Aorta (tissue), 5 donors: ENCODE data around the gene TRPV4. TPM values are rescaled to one million over a fixed set of nuclear protein-coding genes. Genes with fewer than 3 reads are reported as not detected.

ENCODE experiments used
- ATAC-seq: fragments of 200-7000 bp; cut with Tn5 transposase; one replicate; pipeline ENCODE4 v1.9.1; 2022; ENCODE audit warnings: moderate library complexity; ENCODE audit not compliant: low FRiP score
- DNase-seq, 2 donors: peaks; one replicate each; pipeline ENCODE4 v3.0.0-alpha.2; 2020
- H3K27ac ChIP-seq, 2 donors: one replicate each; pipeline ENCODE4 v1.5.1; 2013; ENCODE audit warnings: low read length in 2 of 2, mild to moderate bottlenecking in 2 of 2, moderate library complexity in 2 of 2, control low read depth in 1 of 2, inconsistent platforms in 1 of 2, low read depth in 1 of 2
- H3K27me3 ChIP-seq, 2 donors: one replicate each; pipeline ENCODE4 v1.6.1; 2013; ENCODE audit warnings: control low read depth in 1 of 2, low read length in 1 of 2, mild to moderate bottlenecking in 1 of 2, moderate library complexity in 1 of 2; ENCODE audit not compliant: insufficient read depth in 2 of 2, control insufficient read depth in 1 of 2
- H3K36me3 ChIP-seq, 2 donors: one replicate each; pipeline ENCODE4 v1.6.1; 2013; ENCODE audit warnings: control low read depth in 1 of 2, low read length in 1 of 2, mild to moderate bottlenecking in 1 of 2; ENCODE audit not compliant: insufficient read depth in 2 of 2, control insufficient read depth in 1 of 2
- H3K4me1 ChIP-seq, 2 donors: one replicate each; pipeline ENCODE4 v1.6.1; 2013; ENCODE audit warnings: low read length in 2 of 2, control low read depth in 1 of 2, mild to moderate bottlenecking in 1 of 2, moderate library complexity in 1 of 2; ENCODE audit not compliant: insufficient read depth in 2 of 2, control insufficient read depth in 1 of 2
- H3K4me3 ChIP-seq, 2 donors: one replicate each; pipeline ENCODE4 v1.5.1; 2013; ENCODE audit warnings: low read length in 2 of 2, control low read depth in 1 of 2, mild to moderate bottlenecking in 1 of 2
- H3K9me3 ChIP-seq: one replicate; pipeline ENCODE4 v1.6.1; 2013; ENCODE audit warnings: mild to moderate bottlenecking, low read length; ENCODE audit not compliant: control insufficient read depth
- WGBS, 2 donors: extraction: QIAGEN DNeasy Blood & Tissue Kit; methylation state at CpG; one replicate each; pipeline ENCODE4 v1.1.7; 2013; 5-methylcytosine and 5-hydroxymethylcytosine counted together
- intact Hi-C, 2 donors: fragments of 100-400 bp; cut with DNase I; formaldehyde crosslinking; loops; one replicate each; pipeline versions ENCODE4 v1.14.2 to v1.15.0; 2022
- polyA plus RNA-seq, 2 donors: library from polyadenylated mRNA; stranded (reverse); fragments of 200-250 nt; gene quantifications; one replicate each; pipeline ENCODE4 v1.2.3, GENCODE V29; 2013
- total RNA-seq, 2 donors: library from RNA; stranded (reverse); fragmentation: NEBNext Ultra II Directional; extraction: Animal tissue kit (Norgen Biotek cat#: 25700); gene quantifications; one replicate each; pipeline ENCODE4 v1.2.1, GENCODE V29; 2021
- donor health status: healthy with polysubstance abuse.
- donor health status: Bipolar disorder and iron deficiency.
- donor health status: DM: no; HTN: no; CAD: no.
- donor health status: DM: no; HTN: no; CAD: no.
- donor health status: DM: yes; HTN: yes; CAD: no.

TRPV4 gene
- total and polyA plus RNA-seq, 4 donors = 0.08 to 3.9 (median 1.9) TPM

DNA sequence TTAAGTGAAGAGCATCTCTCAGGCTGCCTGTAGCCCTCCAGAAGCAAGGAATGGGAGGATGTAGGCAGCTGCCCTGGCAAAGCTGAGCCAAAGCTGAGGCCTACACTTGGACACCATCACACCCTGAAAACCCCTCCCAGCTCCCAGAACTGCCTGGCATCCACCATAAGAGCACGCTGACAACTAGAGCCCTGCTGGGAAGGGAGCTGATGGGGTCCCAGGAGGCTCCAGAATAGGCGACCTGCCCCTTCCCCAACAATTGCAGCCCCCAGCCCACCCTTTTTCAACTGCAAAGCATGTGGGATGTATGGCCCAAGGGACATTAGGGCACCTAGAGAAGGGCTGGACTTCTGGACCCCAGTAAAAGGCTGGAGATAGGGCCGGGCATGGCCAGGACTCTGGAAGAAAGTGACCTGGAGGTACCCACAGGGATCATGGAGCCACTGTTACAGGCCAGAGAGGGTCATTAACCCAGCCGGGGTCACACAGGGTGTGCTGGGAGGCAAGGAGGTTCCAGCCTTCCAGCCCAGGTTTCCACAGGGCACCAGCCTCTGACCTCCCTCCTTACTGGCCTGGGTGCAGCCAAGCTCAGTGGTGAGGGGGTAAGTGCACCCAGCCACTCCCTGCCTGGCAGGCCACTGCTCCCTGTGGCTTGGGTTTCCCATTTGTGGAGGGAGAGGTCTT, 91.8 kb downstream of the TRPV4 start:
- intact Hi-C loops = no loop called here
- H3K4me1 ChIP-seq = no peaks in the 10 kb centered on the region
- no peaks in the 10 kb centered on the region for H3K9me3 ChIP-seq
- WGBS, 2 donors = 81 to 90% methylated on average over 4 of the region's 4 CpGs
- H3K27me3 ChIP-seq = peaks cover 0 to 3% of the 10 kb centered on the region in 2 donors
- no peak overlapping the region for H3K27ac ChIP-seq
- H3K4me3 ChIP-seq = no peak overlapping the region
- DNase-seq (peak; percentile 19 to 23), ATAC-seq (no peak)
- no peaks in the 10 kb centered on the region for H3K36me3 ChIP-seq

DNA sequence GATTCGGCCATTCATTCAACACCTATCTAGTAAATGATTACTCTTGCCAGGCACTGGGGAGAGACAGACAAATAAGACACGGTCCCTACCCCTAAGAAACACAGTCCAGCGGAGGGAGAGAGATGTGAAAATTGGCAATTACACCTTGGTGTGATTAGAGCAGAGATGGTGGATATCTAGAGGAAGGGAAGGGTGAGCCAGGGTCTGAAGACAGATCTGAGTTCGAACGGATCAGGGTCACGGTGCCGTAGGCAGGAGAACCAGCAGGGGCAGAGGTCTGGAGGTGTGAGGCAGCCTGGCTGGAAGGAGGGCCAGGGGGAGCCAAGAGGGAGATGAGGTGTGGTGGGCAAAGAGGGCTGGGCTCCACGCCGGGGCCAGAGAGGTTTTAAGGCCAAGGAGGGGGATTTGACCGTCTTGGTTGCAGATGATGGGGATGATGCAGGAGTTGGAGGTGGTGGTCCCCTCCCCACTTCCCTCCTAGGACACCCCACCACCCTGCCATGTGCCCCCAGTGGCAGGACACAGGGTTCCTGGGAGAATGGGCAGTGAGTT, 92.4 kb downstream of the TRPV4 start:
- no peak overlapping the region for H3K4me3 ChIP-seq
- intact Hi-C loops = no loop called here
- peak; percentile 12 to 55 for DNase-seq

DNA sequence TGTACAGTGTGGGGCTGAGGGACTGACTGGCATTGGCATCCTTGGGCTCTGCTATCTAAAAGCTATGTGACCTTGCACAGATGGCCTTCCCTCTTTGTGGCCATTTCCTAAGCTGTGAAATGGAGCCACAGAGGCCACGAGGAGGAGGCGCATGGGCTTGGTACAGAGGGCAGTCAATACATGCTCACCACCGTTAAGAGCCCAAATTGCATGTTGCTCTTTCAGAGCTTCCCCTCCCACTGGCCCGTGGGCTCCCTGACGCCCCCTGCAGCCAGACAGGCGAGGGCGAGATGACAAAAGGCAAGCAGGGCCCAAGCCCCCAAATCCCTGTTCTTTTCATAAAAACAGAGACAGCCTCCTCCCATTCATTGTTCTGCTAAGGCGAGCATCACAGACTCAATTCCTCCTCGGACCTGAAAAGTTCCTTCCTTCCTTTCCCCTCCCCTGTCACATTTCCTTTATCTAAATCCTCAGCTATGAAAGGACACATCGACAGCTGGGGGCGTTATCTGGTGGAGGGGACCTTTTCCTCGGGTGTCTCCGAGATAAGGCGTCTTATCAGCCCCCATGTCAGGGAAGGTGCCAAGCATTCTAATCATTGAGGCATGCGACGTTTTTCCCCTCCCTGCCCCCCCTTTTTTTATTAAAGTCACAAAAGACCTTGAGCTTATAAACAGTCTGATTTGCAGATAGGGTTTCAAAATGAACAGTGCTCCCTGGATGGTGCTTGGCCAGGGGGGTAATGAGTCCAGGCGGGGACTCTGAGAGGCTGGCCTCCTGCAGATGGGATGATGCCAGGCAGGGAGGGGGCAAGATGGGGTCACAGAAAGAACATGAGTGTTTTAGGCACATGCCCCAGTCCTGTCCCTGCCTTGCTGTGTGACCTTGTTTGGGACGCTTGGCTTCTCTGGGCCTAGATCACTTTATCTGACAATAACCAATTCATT, 93.2 kb downstream of the TRPV4 start:
- H3K9me3 ChIP-seq = no peaks in the 10 kb centered on the region
- no peak overlapping the region for H3K27ac ChIP-seq
- intact Hi-C loops = no loop called here
- 27 to 29% methylated on average over 18 of the region's 18 CpGs for WGBS, 2 donors
- H3K4me3 ChIP-seq = no peak overlapping the region
- no peaks in the 10 kb centered on the region for H3K27me3 ChIP-seq
- no peaks in the 10 kb centered on the region for H3K36me3 ChIP-seq
- ATAC-seq (no peak), DNase-seq (peak; percentile 26 to 43)
- no peaks in the 10 kb centered on the region for H3K4me1 ChIP-seq

More for the DNA sequence above, 92.4 kb downstream of the TRPV4 start:
- whole genome bisulfite sequencing, 2 donors = 85 to 87% methylated on average over 8 to 10 of the region's 10 CpGs
- Histone ChIP-seq H3K27ac (no peak overlapping the region), H3K27me3 (peaks cover 0 to 3% of the 10 kb centered on the region in 2 donors), H3K9me3 (no peaks in the 10 kb centered on the region), H3K36me3 (no peaks in the 10 kb centered on the region), H3K4me1 (no peaks in the 10 kb centered on the region)
- ATAC-seq = no peak

DNA sequence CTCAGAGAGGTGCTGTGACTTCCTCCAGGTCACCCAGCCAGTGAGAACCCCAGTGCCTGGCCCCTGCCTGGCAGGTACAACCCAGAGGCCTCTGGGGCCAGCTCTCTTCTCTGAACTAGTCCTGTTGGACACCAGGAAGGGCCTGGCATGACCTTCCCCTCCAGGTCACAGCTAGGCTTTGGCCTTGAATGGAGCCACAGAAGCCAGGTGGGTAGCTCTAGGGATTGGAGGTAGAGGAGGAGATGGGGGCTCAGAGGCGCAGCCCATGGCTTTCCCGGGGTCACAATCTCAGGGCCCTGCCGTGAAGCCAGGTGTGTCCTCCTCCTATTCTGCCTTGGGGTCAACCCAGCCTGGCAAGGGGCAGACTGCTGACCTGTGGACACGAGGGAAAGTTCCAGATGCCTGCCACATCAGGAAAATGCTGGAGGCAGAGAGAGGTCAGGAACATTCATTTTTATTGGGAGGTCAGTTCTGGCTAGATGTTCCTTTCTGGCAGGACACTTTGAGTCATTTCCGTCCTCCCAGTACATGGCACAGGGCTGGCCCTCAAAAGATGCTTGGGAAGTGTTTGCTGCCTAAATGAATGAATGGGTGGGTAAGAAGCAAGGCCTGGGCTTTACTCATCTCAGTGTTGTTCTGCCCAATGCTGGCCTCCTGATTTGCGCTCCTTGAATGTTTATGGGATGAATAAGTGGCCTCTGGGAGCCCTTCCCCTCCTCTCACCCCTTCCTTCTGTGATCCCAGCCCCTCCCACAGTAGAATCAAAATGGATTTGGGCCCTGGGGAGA, 94.1 kb downstream of the TRPV4 start:
- Histone ChIP-seq H3K4me3 (no peak overlapping the region), H3K27ac (no peak overlapping the region), H3K27me3 (no peaks in the 10 kb centered on the region), H3K36me3 (no peaks in the 10 kb centered on the region), H3K4me1 (no peaks in the 10 kb centered on the region), H3K9me3 (no peaks in the 10 kb centered on the region)
- DNase-seq (peak; percentile 18 to 59), ATAC-seq (no peak)
- 85 to 89% methylated on average over 6 of the region's 6 CpGs for WGBS, 2 donors
- intact Hi-C loops = no loop called here

DNA sequence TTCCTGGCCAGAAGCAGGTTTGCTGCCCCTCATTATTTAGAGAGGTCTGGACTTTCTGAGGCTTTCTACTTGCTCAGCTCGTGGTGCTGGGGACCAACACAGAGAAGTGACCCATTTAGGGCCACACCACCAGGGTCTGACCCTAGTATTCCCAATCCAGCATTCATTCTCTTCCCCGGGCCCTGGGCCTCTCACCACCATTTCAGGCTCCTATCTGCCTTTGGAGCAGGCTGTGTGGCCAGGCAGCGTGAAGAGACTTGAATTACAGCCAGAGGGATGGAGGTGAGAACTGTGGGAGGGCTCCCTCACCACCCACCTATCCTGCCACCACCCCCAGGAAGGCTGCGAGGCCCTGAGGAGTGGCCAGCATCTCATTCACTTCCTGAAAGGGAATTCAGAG, 95.0 kb downstream of the TRPV4 start:
- DNase-seq = peak; percentile 20 to 47
- WGBS, 2 donors = 53 to 58% methylated on average over 4 of the region's 4 CpGs
- H3K36me3 ChIP-seq = no peaks in the 10 kb centered on the region

DNA sequence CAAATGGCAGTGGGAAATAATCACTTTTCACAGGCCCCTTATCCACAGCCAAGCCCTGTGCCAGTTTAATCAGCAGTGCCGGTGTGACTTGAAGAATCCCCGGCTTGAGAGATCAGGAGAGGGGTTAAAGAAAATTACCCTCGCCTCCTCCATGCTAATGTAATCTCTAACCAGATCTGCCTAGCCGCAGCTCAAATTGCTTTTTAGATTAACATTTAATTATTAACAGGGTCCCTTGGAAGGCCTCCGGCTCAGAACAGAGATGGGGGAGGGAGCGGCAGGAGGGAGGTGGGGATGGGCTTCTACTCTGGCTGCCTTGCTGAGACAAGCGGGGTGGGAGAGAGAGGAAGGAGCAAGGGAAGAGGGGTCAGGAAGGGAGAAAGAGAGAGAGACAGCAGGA, 95.6 kb downstream of the TRPV4 start:
- ATAC-seq = no peak
- 59 to 64% methylated on average over 7 of the region's 7 CpGs for WGBS, 2 donors
- intact Hi-C loops = no loop called here
- peak; percentile 2 to 36 for DNase-seq
- Histone ChIP-seq H3K27ac (no peak overlapping the region), H3K36me3 (no peaks in the 10 kb centered on the region), H3K9me3 (no peaks in the 10 kb centered on the region), H3K4me1 (no peaks in the 10 kb centered on the region), H3K4me3 (no peak overlapping the region), H3K27me3 (no peaks in the 10 kb centered on the region)

More for the DNA sequence above, 95.0 kb downstream of the TRPV4 start:
- H3K4me1 ChIP-seq = no peaks in the 10 kb centered on the region
- H3K9me3 ChIP-seq = no peaks in the 10 kb centered on the region
- no peak for ATAC-seq
- no peak overlapping the region for H3K27ac ChIP-seq
- intact Hi-C loops = no loop called here
- no peaks in the 10 kb centered on the region for H3K27me3 ChIP-seq
- H3K4me3 ChIP-seq = no peak overlapping the region

DNA sequence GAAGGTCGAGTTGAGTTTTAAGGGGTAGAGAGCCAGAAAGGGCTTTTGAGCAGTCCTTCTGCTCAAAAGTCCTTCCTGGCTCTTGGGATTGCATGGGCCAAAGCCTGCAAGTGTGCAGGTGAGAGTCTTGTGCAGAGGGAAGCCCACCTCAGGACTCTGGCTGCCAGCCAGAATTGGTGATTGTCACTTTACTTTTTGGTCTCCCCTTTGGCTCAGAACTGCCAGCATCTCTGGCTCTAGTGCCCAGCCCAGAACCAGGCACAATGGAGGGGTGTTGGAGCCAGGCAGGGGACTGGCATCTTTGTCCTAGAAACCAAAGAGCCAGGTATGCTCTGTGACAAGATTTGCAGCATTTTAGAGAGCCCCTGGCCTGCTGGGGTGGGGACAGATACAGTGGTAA, 96.1 kb downstream of the TRPV4 start:
- intact Hi-C loops = no loop called here
- H3K27me3 ChIP-seq = no peaks in the 10 kb centered on the region
- no peaks in the 10 kb centered on the region for H3K4me1 ChIP-seq
- peak; percentile 10 to 23 for DNase-seq
- H3K36me3 ChIP-seq = no peaks in the 10 kb centered on the region
- no peaks in the 10 kb centered on the region for H3K9me3 ChIP-seq
- H3K27ac ChIP-seq = no peak overlapping the region
- no peak for ATAC-seq
- no peak overlapping the region for H3K4me3 ChIP-seq
- 0 to 10% methylated on average over 1 of the region's 1 CpG for WGBS, 2 donors

DNA sequence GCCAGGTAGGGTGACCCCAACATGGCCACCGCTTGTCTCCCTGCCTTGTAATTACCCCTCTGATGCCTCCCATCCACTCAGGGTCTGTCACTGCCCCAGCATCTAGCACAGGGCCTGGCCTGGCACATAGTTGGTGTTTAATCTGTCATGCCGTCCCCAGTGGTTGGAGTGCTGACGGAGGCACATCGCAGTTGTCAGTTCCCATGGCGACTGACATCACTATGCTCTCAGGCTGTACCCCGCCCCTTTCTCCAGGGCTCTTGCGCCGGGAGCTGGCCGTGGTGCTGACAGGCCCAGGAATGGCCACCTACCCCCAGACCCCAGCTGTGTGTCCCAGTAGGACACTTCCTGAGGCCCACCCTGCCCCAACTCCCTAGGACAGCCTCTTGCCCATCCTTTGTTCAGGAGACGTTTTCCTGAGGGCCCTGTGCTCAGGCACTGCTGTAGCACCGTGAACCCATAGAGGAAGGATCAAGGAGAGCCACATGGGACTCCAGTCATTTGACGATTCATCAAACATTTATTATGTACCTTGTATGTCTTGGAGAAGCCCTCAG, 96.6 kb downstream of the TRPV4 start:
- WGBS, 2 donors = 17% methylated on average over 12 of the region's 12 CpGs
- DNase-seq (peak; percentile 42 to 59), ATAC-seq (no peak)
- Histone ChIP-seq H3K4me1 (no peaks in the 10 kb centered on the region), H3K9me3 (no peaks in the 10 kb centered on the region), H3K4me3 (no peak overlapping the region), H3K27me3 (no peaks in the 10 kb centered on the region), H3K27ac (no peak overlapping the region), H3K36me3 (no peaks in the 10 kb centered on the region)
- intact Hi-C loops = no loop called here
